SU-DHL-6 (cell line): ENCODE measurements around the gene TMPRSS11A.

Source experiments
- CTCF ChIP-seq: fragments of 200-600 bp; sonication (generic); IDR thresholded peaks from one replicate; pipeline ENCODE4 v1.5.1; 2017; ENCODE audit warnings: antibody characterized with exemption, mild to moderate bottlenecking, low read length, moderate library complexity; ENCODE audit not compliant: insufficient read depth, poor library complexity, severe bottlenecking
- EZH2phosphoT487 ChIP-seq: fragments of 200-600 bp; sonication (generic), shearing (Covaris generic); conservative IDR thresholded peaks from 2 replicates; pipeline ENCODE4 v1.6.1; 2018; ENCODE audit warnings: mild to moderate bottlenecking, antibody characterized with exemption, low read length, moderate library complexity, mixed read lengths

- TF ChIP-seq CTCF (no peak), EZH2phosphoT487 (no peak)
Measured at GRCh38 chr4:67869580-67870190, 93.6 kb downstream of the TMPRSS11A start.
